ENCODE data around the gene C22orf42. TPM values are rescaled to one million over a fixed set of nuclear protein-coding genes. Genes with fewer than 3 reads are reported as not detected.

C22orf42 gene
- total RNA-seq, 3 donors from 2014 or later, result not detected

DNA sequence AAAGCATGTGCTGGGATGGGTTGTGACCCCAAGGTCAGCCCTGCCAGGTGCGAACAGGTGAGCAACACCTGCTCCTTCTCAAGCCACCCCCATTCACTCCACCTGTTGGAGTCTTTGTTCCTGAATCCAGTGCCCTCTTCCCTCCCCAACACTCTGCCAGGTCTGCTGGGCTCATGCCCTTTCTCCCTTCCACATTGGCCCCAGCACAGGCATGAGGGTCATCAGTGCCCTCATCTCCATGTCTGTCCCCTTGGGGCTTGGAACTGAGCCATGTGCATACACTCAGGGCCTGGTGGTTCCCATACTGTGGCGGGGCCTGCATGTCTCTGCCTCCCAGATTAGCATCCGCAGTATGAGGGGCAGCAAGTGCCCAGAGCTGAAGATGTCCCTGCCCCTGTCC is 26.7 kb upstream of the C22orf42 start:
- no peaks in the 10 kb centered on the region for H3K9me3 ChIP-seq
- ATAC-seq (no peak), DNase-seq (no peak)
- TF ChIP-seq, protein P1, sequence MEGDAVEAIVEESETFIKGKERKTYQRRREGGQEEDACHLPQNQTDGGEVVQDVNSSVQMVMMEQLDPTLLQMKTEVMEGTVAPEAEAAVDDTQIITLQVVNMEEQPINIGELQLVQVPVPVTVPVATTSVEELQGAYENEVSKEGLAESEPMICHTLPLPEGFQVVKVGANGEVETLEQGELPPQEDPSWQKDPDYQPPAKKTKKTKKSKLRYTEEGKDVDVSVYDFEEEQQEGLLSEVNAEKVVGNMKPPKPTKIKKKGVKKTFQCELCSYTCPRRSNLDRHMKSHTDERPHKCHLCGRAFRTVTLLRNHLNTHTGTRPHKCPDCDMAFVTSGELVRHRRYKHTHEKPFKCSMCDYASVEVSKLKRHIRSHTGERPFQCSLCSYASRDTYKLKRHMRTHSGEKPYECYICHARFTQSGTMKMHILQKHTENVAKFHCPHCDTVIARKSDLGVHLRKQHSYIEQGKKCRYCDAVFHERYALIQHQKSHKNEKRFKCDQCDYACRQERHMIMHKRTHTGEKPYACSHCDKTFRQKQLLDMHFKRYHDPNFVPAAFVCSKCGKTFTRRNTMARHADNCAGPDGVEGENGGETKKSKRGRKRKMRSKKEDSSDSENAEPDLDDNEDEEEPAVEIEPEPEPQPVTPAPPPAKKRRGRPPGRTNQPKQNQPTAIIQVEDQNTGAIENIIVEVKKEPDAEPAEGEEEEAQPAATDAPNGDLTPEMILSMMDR (IDR thresholded peaks at IDR 0.05), result no peak
- intact Hi-C loops (cut with DNase I, micrococcal nuclease), result no loop called here
- no peak overlapping the region for H3K4me3 ChIP-seq
- H3K36me3 ChIP-seq (ENCODE audit: low read depth), result no peaks in the 10 kb centered on the region
- H3K4me1 ChIP-seq (ENCODE audit: low read depth), result no peaks in the 10 kb centered on the region

DNA sequence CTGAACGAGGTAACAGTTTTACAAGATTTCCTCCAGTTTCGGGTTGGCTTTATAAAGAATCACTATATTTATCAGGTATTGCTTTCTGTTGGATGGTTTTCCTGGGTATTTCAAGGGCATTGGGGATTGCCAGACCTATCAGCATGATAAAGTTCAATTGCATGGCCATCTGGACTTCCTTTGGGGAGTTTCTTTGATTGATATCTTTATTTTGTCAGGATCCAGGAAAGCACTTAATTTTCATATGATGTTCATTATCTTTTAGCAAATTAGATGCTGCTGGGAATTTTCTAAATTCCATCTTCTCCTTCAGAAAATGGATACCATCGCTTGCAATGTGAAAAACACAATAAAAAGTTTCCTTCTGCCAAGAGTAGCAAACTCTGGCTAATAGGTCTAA is 24.5 kb upstream of the C22orf42 start:
- no peak for ATAC-seq
- no peaks in the 10 kb centered on the region for H3K36me3 ChIP-seq (ENCODE audit: low read depth)
- TF ChIP-seq, protein P1 (IDR thresholded peaks at IDR 0.05), result no peak
- intact Hi-C loops (cut with DNase I, micrococcal nuclease), result no loop called here
- no peak overlapping the region for H3K4me3 ChIP-seq
- no peaks in the 10 kb centered on the region for H3K9me3 ChIP-seq
- no peak for DNase-seq
- H3K4me1 ChIP-seq (ENCODE audit: low read depth), result no peaks in the 10 kb centered on the region

DNA sequence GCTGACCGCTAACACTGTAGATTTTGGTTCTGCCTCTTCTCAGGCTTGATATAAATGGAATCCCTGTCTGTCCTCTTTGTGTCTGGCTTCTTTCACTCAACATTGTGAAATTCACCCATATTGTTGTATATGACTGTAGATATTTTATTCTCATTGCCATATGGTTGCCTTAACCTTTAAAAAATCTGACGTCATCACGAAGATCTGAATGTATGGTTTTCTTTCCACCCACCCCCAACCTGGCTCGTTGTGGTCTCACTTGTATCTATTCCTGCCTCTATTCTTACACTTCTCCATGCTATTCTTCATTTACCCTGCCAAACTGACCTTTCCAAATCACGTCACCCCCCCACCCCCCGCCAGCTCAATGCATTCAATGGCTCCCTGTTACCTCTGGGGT is 21.9 kb upstream of the C22orf42 start:
- no peak overlapping the region for H3K4me3 ChIP-seq
- TF ChIP-seq, protein P1 (IDR thresholded peaks at IDR 0.05), result no peak
- intact Hi-C loops (cut with DNase I, micrococcal nuclease), result no loop called here
- no peaks in the 10 kb centered on the region for H3K4me1 ChIP-seq (ENCODE audit: low read depth)
- no peaks in the 10 kb centered on the region for H3K9me3 ChIP-seq
- DNase-seq (no peak), ATAC-seq (no peak)
- H3K36me3 ChIP-seq (ENCODE audit: low read depth), result no peaks in the 10 kb centered on the region

DNA sequence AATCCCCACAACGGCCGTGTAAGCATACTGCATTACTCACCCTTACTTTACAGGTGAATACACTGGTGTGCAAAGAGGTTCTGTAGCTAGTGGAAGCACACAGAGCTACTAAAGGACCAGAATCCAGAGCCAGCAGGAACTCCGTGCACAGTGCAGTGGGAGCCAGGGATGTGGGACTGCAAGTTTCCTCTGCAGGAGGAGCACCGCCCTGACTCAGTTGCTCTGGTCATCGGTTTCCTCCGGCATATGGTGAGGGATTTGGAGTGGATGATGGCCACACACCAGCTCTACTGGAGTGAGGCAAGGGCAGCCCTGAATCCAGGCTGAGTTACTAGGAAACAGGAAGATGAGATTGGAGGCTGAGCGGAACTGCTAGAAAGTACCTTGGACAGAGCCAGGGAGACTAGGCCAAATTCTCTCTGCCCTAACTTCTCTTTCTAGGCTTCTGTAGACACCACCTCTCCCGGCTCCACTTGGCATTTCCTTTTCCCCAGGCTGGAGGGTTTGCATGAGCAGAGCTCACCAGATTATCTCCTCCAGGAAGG is 18.2 kb upstream of the C22orf42 start:
- DNase-seq (no peak), ATAC-seq (no peak)
- Histone ChIP-seq H3K4me1 (ENCODE audit: low read depth) (no peaks in the 10 kb centered on the region), H3K9me3 (no peaks in the 10 kb centered on the region), H3K4me3 (no peak overlapping the region), H3K36me3 (ENCODE audit: low read depth) (no peaks in the 10 kb centered on the region)
- intact Hi-C loops (cut with DNase I, micrococcal nuclease), result no loop called here
- TF ChIP-seq, protein P1 (IDR thresholded peaks at IDR 0.05), result no peak

DNA sequence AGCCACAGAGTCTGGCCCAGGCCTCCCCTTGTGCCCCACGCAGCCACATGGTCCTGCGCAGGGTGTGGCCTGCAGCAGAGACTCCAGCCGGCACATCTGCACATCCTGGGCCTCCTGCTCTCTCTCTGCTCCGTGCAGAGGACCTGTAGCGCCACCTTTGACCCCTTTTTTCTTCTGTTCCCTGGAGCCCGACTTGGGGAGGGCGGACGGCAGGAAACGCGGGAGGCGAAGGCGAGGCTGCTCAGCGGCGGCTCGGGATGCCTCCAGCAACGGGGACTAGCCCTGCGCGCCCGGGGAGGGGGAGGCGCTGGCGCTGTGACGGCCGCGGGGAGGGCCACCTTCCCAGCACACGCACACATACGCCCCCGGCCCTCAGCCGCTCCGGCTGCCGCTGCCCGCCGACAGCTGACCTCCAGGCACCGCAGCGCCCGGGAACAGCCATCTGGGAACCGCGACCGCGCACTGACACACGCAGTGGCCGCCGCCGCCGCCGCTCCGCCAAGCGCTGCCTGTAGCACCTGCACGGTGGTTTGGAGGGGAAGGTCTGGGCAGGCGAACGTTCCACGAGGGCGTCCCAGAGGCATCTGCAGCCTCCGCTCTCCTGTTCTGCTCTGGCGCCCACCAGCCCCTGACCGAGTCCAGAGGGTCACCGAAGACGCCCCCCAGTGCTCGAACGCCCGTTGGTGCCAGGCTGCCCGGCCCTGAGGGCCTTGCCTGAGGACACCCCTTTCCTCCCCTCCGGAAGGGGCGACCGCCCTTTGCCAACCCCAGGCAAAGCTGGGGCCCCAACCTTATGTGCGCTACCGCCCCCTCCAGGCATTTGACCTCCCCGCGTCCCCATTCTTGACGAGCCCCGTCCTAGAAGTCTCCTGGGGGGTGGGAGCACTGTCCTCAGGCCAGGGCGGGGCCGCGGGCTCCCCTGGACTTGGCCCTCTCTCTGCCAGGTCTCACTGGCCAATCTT is 16.9 kb upstream of the C22orf42 start:
- no peak overlapping the region for H3K4me3 ChIP-seq

More for the DNA sequence above, 16.9 kb upstream of the C22orf42 start:
- Histone ChIP-seq H3K4me1 (ENCODE audit: low read depth) (no peaks in the 10 kb centered on the region), H3K9me3 (no peaks in the 10 kb centered on the region), H3K36me3 (ENCODE audit: low read depth) (no peaks in the 10 kb centered on the region)
- ATAC-seq, result peak; percentile 18
- intact Hi-C loops (cut with DNase I, micrococcal nuclease), result no loop called here
- TF ChIP-seq, protein P1 (IDR thresholded peaks at IDR 0.05), result no peak
- DNase-seq, result no peak

All from mucosa of descending colon (tissue), 3 donors.